H1 (cell line): ENCODE measurements around the gene IRF5. TPM values are rescaled to one million over a fixed set of nuclear protein-coding genes. Genes with fewer than 3 reads are reported as not detected.

Experiments
- CTCF ChIA-PET: fragments of 300-600 bp; sonication (Branson Sonifier 250); formaldehyde crosslinking; loops from one replicate; lab custom pipeline; 2021; ENCODE audit not compliant: partially characterized antibody; lab: Charles Lee
- POLR2A ChIA-PET: fragments of 300-600 bp; sonication (Branson Sonifier 250); formaldehyde crosslinking; loops from one replicate; lab custom pipeline; 2021; ENCODE audit warnings: inconsistent platforms; ENCODE audit not compliant: partially characterized antibody; lab: Charles Lee
- DNase-seq, 2 experiments: peaks; one replicate each; pipeline versions ENCODE4 v3.0.0 to v3.0.0-alpha.2; 2010 to 2022; ENCODE audit warnings: low spot score in 2 of 2, low read depth in 1 of 2, mixed read lengths in 1 of 2
- FAIRE-seq: peaks from 2 replicates; lab custom pipeline; 2011; peaks lifted over from hg19 to GRCh38; lab: Jason Lieb, UNC
- H2AFZ ChIP-seq: 2 replicates; pipeline ENCODE4 v1.8.1; 2012; ENCODE audit warnings: low read length, inconsistent platforms
- H2AK5ac ChIP-seq: 2 replicates; pipeline ENCODE4 v1.6.1; 2013; ENCODE audit warnings: low read depth, low read length
- H2BK120ac ChIP-seq: replicated peaks from 2 replicates; pipeline ENCODE3; 2013; ENCODE audit warnings: low read depth, low read length, inconsistent platforms
- H2BK12ac ChIP-seq: 2 replicates; pipeline ENCODE4 v1.6.1; 2013; ENCODE audit warnings: low read depth, low read length
- H2BK15ac ChIP-seq: 2 replicates; pipeline ENCODE4 v1.6.1; 2013; ENCODE audit warnings: low read length
- H2BK20ac ChIP-seq: 2 replicates; pipeline ENCODE4 v1.6.1; 2013; ENCODE audit warnings: low read length
- H2BK5ac ChIP-seq: 2 replicates; pipeline ENCODE4 v1.6.1; 2013; ENCODE audit warnings: low read depth, low read length
- H3K14ac ChIP-seq: 2 replicates; pipeline ENCODE4 v1.6.1; 2013; ENCODE audit warnings: inconsistent platforms; ENCODE audit not compliant: insufficient read length
- H3K18ac ChIP-seq: 2 replicates; pipeline ENCODE4 v1.6.1; 2013; ENCODE audit warnings: low read length; ENCODE audit errors: extremely low read depth
- H3K23ac ChIP-seq: 2 replicates; pipeline ENCODE4 v1.6.1; 2013; ENCODE audit warnings: inconsistent platforms; ENCODE audit not compliant: insufficient read length
- H3K23me2 ChIP-seq: 2 replicates; pipeline ENCODE4 v1.6.1; 2013; ENCODE audit warnings: low read depth, low read length
- H3K27ac ChIP-seq: 2 replicates; pipeline ENCODE4 v1.6.1; 2011; ENCODE audit warnings: low read depth, low read length, inconsistent platforms
- H3K27me3 ChIP-seq, 4 experiments: replicated peaks in 1 of 4; 1 replicate in 1 of 4; 2 replicates in 3 of 4; pipeline versions ENCODE4 v1.6.1 to v1.8.1; 2011 to 2013; ENCODE audit warnings: low read length in 3 of 4, mild to moderate bottlenecking in 3 of 4, inconsistent platforms in 2 of 4, mixed read lengths in 2 of 4, moderate library complexity in 1 of 4; ENCODE audit not compliant: control insufficient read depth in 3 of 4, insufficient read depth in 3 of 4; ENCODE audit errors: extremely low read depth in 1 of 4
- H3K36me3 ChIP-seq, 4 experiments: 2 replicates each; pipeline versions ENCODE4 v1.6.1 to v1.8.1; 2011 to 2013; ENCODE audit warnings: mild to moderate bottlenecking in 4 of 4, low read length in 3 of 4, moderate library complexity in 2 of 4, control low read depth in 1 of 4, inconsistent platforms in 1 of 4; ENCODE audit not compliant: insufficient read depth in 4 of 4, control insufficient read depth in 2 of 4
- H3K4ac ChIP-seq: replicated peaks from 2 replicates; pipeline ENCODE3; 2013; ENCODE audit warnings: low read length, low read depth, mixed read lengths, inconsistent platforms; ENCODE audit not compliant: insufficient read length
- H3K4me1 ChIP-seq, 4 experiments: replicated peaks in 1 of 4; 1 replicate in 1 of 4; 2 replicates in 3 of 4; pipeline versions ENCODE4 v1.6.1 to v1.8.1; 2011 to 2013; ENCODE audit warnings: low read length in 3 of 4, inconsistent platforms in 2 of 4, mixed read lengths in 1 of 4; ENCODE audit not compliant: insufficient read depth in 4 of 4, control insufficient read depth in 3 of 4
- H3K4me2 ChIP-seq, 2 experiments: 2 replicates each; pipeline versions ENCODE4 v1.6.1 to v1.8.1; 2011 to 2013; ENCODE audit warnings: low read depth in 2 of 2, low read length in 2 of 2, control low read depth in 1 of 2, inconsistent platforms in 1 of 2, mild to moderate bottlenecking in 1 of 2; ENCODE audit not compliant: insufficient read depth in 1 of 2
- H3K4me3 ChIP-seq, 4 experiments: fragments of 200-600, 300-600 bp in 1 of 4; sonication (generic), shearing (Covaris generic), sonication (Bioruptor Twin) in 1 of 4; 2 replicates each; pipeline versions ENCODE4 v1.5.1 to v1.8.1; 2011 to 2016; ENCODE audit warnings: low read length in 4 of 4, low read depth in 3 of 4, control low read depth in 2 of 4, inconsistent platforms in 2 of 4, mild to moderate bottlenecking in 2 of 4, mixed read lengths in 1 of 4, moderate library complexity in 1 of 4; ENCODE audit not compliant: insufficient read depth in 2 of 4; ENCODE audit errors: extremely low read depth in 1 of 4
- H3K56ac ChIP-seq: replicated peaks from 2 replicates; pipeline ENCODE3; 2013; ENCODE audit warnings: low read depth, mild to moderate bottlenecking, mixed read lengths, low read length, inconsistent platforms; ENCODE audit not compliant: insufficient read length
- H3K79me1 ChIP-seq: 2 replicates; pipeline ENCODE4 v1.6.1; 2013; ENCODE audit warnings: low read depth, low read length, control low read depth
- H3K79me2 ChIP-seq, 2 experiments: 2 replicates each; pipeline versions ENCODE4 v1.6.1 to v1.8.1; 2012 to 2013; ENCODE audit warnings: low read length in 2 of 2, mild to moderate bottlenecking in 2 of 2, inconsistent platforms in 1 of 2; ENCODE audit not compliant: insufficient read depth in 2 of 2, control insufficient read depth in 1 of 2
- H3K9ac ChIP-seq, 4 experiments: replicated peaks in 1 of 4; 1 replicate in 1 of 4; 2 replicates in 3 of 4; pipeline versions ENCODE4 v1.6.1 to v1.8.1; 2011 to 2013; ENCODE audit warnings: low read depth in 3 of 4, low read length in 3 of 4, control low read depth in 2 of 4, mild to moderate bottlenecking in 2 of 4, moderate library complexity in 2 of 4, inconsistent platforms in 1 of 4; ENCODE audit errors: extremely low read depth in 1 of 4
- H3K9me3 ChIP-seq, 2 experiments: 2 replicates each; pipeline versions ENCODE4 v1.6.1 to v1.8.1; 2012 to 2013; ENCODE audit warnings: mild to moderate bottlenecking in 2 of 2, moderate library complexity in 2 of 2, control low read depth in 1 of 2, inconsistent platforms in 1 of 2, low read depth in 1 of 2, low read length in 1 of 2, mixed read lengths in 1 of 2; ENCODE audit not compliant: insufficient read depth in 2 of 2
- H4K20me1 ChIP-seq, 2 experiments: replicated peaks in 1 of 2; 2 replicates each; pipeline versions ENCODE3 to v1.8.1; 2011 to 2013; ENCODE audit warnings: inconsistent platforms in 2 of 2, low read length in 2 of 2, mild to moderate bottlenecking in 1 of 2; ENCODE audit not compliant: insufficient read depth in 2 of 2, control insufficient read depth in 1 of 2
- H4K5ac ChIP-seq: 2 replicates; pipeline ENCODE4 v1.6.1; 2013; ENCODE audit warnings: low read length, low read depth, mixed read lengths, inconsistent platforms; ENCODE audit not compliant: insufficient read length
- H4K8ac ChIP-seq: 2 replicates; pipeline ENCODE4 v1.8.0; 2013; ENCODE audit warnings: mild to moderate bottlenecking, moderate library complexity, low read length, inconsistent platforms; ENCODE audit not compliant: insufficient read depth; ENCODE audit errors: extremely low read depth
- H4K91ac ChIP-seq: replicated peaks from 2 replicates; pipeline ENCODE3; 2013; ENCODE audit warnings: low read length, mixed read lengths, inconsistent platforms; ENCODE audit not compliant: insufficient read length
- CEBPB ChIP-seq: IDR thresholded peaks from 2 replicates; pipeline ENCODE4 v1.6.1; 2012; ENCODE audit warnings: low read depth, low read length
- CHD1 ChIP-seq: IDR thresholded peaks from 2 replicates; pipeline ENCODE4 v1.6.1; 2012; ENCODE audit warnings: low read depth, low read length, improper control_type of control experiment
- CTBP2 ChIP-seq: IDR thresholded peaks from 2 replicates; pipeline ENCODE4 v1.7.0; 2011; ENCODE audit warnings: borderline replicate concordance, mild to moderate bottlenecking, moderate library complexity, mixed read lengths, low read length; ENCODE audit not compliant: insufficient read depth, insufficient read length
- FOSL1 ChIP-seq: IDR thresholded peaks from 2 replicates; pipeline ENCODE4 v1.6.1; 2011; ENCODE audit warnings: mild to moderate bottlenecking, low read depth, low read length, moderate library complexity; ENCODE audit not compliant: insufficient read depth
- NANOG ChIP-seq: IDR thresholded peaks from 2 replicates; pipeline ENCODE4 v1.6.1; 2011; ENCODE audit warnings: low read length, low read depth, mild to moderate bottlenecking, inconsistent platforms; ENCODE audit not compliant: insufficient read depth, poor library complexity, severe bottlenecking
- POLR2AphosphoS5 ChIP-seq: IDR thresholded peaks from 2 replicates; pipeline ENCODE4 v1.6.1; 2011; ENCODE audit warnings: low read depth, low read length
- RFX5 ChIP-seq: IDR thresholded peaks from 2 replicates; pipeline ENCODE4 v1.6.1; 2011; ENCODE audit warnings: low read depth, low read length, improper control_type of control experiment, borderline replicate concordance
- SUZ12 ChIP-seq: fragments of 200-600 bp; sonication (generic); IDR thresholded peaks from 2 replicates; pipeline ENCODE4 v1.6.1; 2012; ENCODE audit warnings: mild to moderate bottlenecking, inconsistent platforms, low read length, moderate library complexity, mixed read lengths
- TAF1 ChIP-seq: IDR thresholded peaks from 2 replicates; pipeline ENCODE4 v1.6.1; 2011; ENCODE audit warnings: mild to moderate bottlenecking, low read depth, low read length
- TAF7 ChIP-seq: optimal IDR thresholded peaks from 2 replicates; pipeline ENCODE3; 2011; ENCODE audit warnings: low read depth, mild to moderate bottlenecking, inconsistent platforms, low read length, moderate library complexity, borderline replicate concordance
- ZNF274 ChIP-seq: IDR thresholded peaks from 2 replicates; pipeline ENCODE4 v1.7.0; 2012; ENCODE audit warnings: low read length, borderline replicate concordance; ENCODE audit errors: extremely low read depth
- WGBS, 2 experiments: shearing (Covaris generic) in 1 of 2; methylation state at CpG; one replicate each; pipeline versions ENCODE4 v1.1.6 to v1.1.7; 2013 to 2015; ENCODE audit warnings: low lambda C conversion rate in 2 of 2, mixed read lengths in 2 of 2, inconsistent platforms in 1 of 2, low coverage in 1 of 2, missing lambda C conversion rate in 1 of 2; ENCODE audit not compliant: insufficient replicate concordance in 2 of 2, insufficient coverage in 1 of 2, insufficient read length in 1 of 2; ENCODE audit errors: extremely low coverage in 1 of 2, missing lambda C conversion rate in 1 of 2; 5-methylcytosine and 5-hydroxymethylcytosine counted together
- polyA plus RNA-seq, 7 experiments: library from polyadenylated mRNA; depleted of rRNA in 3 of 7; stranded (reverse) in 5 of 7; unstranded in 2 of 7; fragments of >200 nt in 5 of 7; fragments of 200-250 nt in 2 of 7; gene quantifications; 1 replicate in 5 of 7; 2 replicates in 1 of 7; 4 replicates in 1 of 7; pipeline versions ENCODE4 v1.2.1 to v1.2.3, GENCODE V29; 2011 to 2013; ENCODE audit warnings: missing spikeins in 2 of 7, mixed read lengths in 2 of 7
- total RNA-seq: library from RNA; stranded (reverse); fragmentation: NEBNext Ultra II Directional; extraction: Animal tissue kit (Norgen Biotek cat#: 25700); gene quantifications from 2 replicates; pipeline ENCODE4 v1.2.1, GENCODE V29; 2021
- TF ChIP-seq, protein P1 (sequence below), 3 experiments: IDR thresholded peaks; 1 replicate in 2 of 3; 2 replicates in 1 of 3; pipeline versions ENCODE4 v1.5.1 to v1.6.1; 2011; ENCODE audit warnings: low read length in 3 of 3, mild to moderate bottlenecking in 3 of 3, inconsistent platforms in 2 of 3, low read depth in 1 of 3, moderate library complexity in 1 of 3; ENCODE audit not compliant: insufficient read depth in 1 of 3; ENCODE audit errors: control extremely low read depth in 1 of 3

IRF5 gene
- total and polyA plus RNA-seq, 2 of the 8 experiments (the other 6 are each of a cell fraction or from before 2014, with no cell fraction given) = 0.28 to 1.1 TPM

DNA sequence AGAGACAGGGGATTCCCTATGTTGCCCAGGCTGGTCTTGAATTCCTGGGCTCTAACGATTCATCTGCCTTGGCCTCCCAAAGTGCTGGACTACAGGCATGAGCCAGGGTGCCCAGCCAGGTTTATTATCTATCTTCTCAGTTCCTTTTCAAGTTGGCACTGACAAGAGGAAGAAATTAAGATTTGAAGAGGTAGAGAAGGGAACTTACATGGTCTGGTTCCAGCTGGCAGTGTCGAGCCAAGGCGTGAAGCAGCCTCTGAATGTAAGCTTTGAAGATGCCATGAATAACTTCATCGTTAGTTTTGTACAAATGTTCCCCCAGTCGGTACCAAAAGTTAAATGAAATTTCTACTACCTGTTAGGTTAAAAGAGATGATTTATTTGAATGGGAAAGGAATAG, 59.5 kb downstream of the IRF5 start:
- H2BK20ac ChIP-seq = no peak overlapping the region
- H3K23ac ChIP-seq = no peak overlapping the region
- H2AK5ac ChIP-seq = no peak overlapping the region
- no peak overlapping the region for H3K4ac ChIP-seq
- H4K20me1 ChIP-seq = peaks cover 0 to 3% of the 10 kb centered on the region in 2 experiments
- H3K18ac ChIP-seq = no peak overlapping the region
- H3K56ac ChIP-seq = no peak overlapping the region
- H2BK5ac ChIP-seq = no peak overlapping the region
- WGBS, 2 experiments = 96% methylated on average over 5 of the region's 5 CpGs; no CpG with 5 or more reads in 1 of the 2 experiments
- FAIRE-seq = no peak
- H3K79me2 ChIP-seq = no peaks in the 10 kb centered on the region
- no peak for DNase-seq
- no peaks in the 10 kb centered on the region for H3K9me3 ChIP-seq
- no peaks in the 10 kb centered on the region for H3K27me3 ChIP-seq
- H4K8ac ChIP-seq = no peak overlapping the region
- no peak overlapping the region for H2BK15ac ChIP-seq
- no peak overlapping the region for H4K91ac ChIP-seq
- H3K23me2 ChIP-seq = no peaks in the 10 kb centered on the region
- no peak overlapping the region for H3K14ac ChIP-seq
- ChIA-PET POLR2A (interaction anchor here (0.6 kb wide), 1 partner anchor 239 kb away, joined by 3 read pairs; no protein-coding TSS in a partner anchor), CTCF (interaction anchor here (0.7 to 1.2 kb wide), 4 partner anchors 10 to 94 kb away, joined by 3 to 4 read pairs (median 4); no protein-coding TSS in a partner anchor)
- H3K9ac ChIP-seq = no peak overlapping the region
- no peak overlapping the region for H2AFZ ChIP-seq
- H3K4me2 ChIP-seq = no peak overlapping the region
- no peak overlapping the region for H3K27ac ChIP-seq
- no peaks in the 10 kb centered on the region for H3K79me1 ChIP-seq
- H3K36me3 ChIP-seq = peaks cover 5 to 61% (median 27%) of the 10 kb centered on the region in 4 experiments
- H4K5ac ChIP-seq = no peak overlapping the region
- no peak overlapping the region for H2BK120ac ChIP-seq
- no peak overlapping the region for H2BK12ac ChIP-seq
- no peak overlapping the region for H3K4me3 ChIP-seq
- no peaks in the 10 kb centered on the region for H3K4me1 ChIP-seq
- TF ChIP-seq, protein P1, sequence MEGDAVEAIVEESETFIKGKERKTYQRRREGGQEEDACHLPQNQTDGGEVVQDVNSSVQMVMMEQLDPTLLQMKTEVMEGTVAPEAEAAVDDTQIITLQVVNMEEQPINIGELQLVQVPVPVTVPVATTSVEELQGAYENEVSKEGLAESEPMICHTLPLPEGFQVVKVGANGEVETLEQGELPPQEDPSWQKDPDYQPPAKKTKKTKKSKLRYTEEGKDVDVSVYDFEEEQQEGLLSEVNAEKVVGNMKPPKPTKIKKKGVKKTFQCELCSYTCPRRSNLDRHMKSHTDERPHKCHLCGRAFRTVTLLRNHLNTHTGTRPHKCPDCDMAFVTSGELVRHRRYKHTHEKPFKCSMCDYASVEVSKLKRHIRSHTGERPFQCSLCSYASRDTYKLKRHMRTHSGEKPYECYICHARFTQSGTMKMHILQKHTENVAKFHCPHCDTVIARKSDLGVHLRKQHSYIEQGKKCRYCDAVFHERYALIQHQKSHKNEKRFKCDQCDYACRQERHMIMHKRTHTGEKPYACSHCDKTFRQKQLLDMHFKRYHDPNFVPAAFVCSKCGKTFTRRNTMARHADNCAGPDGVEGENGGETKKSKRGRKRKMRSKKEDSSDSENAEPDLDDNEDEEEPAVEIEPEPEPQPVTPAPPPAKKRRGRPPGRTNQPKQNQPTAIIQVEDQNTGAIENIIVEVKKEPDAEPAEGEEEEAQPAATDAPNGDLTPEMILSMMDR (IDR thresholded peaks at IDR 0.05; ENCODE audit: control extremely low read depth in 1 of 3, insufficient read depth in 1 of 3, low read depth in 1 of 3, low read length in 3 of 3) = no peak
- TF ChIP-seq ZNF274 (no peak), CTBP2 (no peak), FOSL1 (no peak), NANOG (no peak), CEBPB (no peak), SUZ12 (no peak), RFX5 (no peak), TAF7 (no peak), CHD1 (no peak), TAF1 (no peak), POLR2AphosphoS5 (no peak)
